Tibial artery (tissue), 4 donors: ENCODE results near the gene RALGPS1.

Source experiments
- DNase-seq, 2 donors: peaks; one replicate each; pipeline ENCODE4 v3.0.0-alpha.2; 2019
- H3K27ac ChIP-seq, 2 donors: fragments of 200-600 bp; sonication (generic) in 1 of 2; 1 replicate in 1 of 2; 2 replicates in 1 of 2; pipeline ENCODE4 v1.5.1; 2018 to 2019; ENCODE audit warnings: mild to moderate bottlenecking in 1 of 2
- H3K27me3 ChIP-seq, 2 donors: fragments of 200-600 bp; sonication (generic) in 1 of 2; one replicate each; pipeline versions ENCODE4 v1.5.1 to v1.6.0; 2016 to 2019
- H3K36me3 ChIP-seq, 3 donors: fragments of 200-600 bp; sonication (generic) in 2 of 3; one replicate each; pipeline ENCODE4 v1.5.1; 2016 to 2019; ENCODE audit warnings: mild to moderate bottlenecking in 2 of 3
- H3K4me1 ChIP-seq, 4 donors: fragments of 200-600 bp; sonication (generic) in 2 of 4; 1 replicate in 3 of 4; 2 replicates in 1 of 4; pipeline ENCODE4 v1.5.1; 2016 to 2019
- H3K4me3 ChIP-seq, 2 donors: fragments of 200-600 bp; sonication (generic) in 1 of 2; 1 replicate in 1 of 2; 2 replicates in 1 of 2; pipeline ENCODE4 v1.5.1; 2018 to 2019; ENCODE audit warnings: mild to moderate bottlenecking in 2 of 2
- H3K9me3 ChIP-seq, 3 donors: fragments of 200-600 bp; sonication (generic) in 1 of 3; one replicate each; pipeline ENCODE4 v1.5.1; 2016 to 2019
- intact Hi-C: fragments of 100-400 bp; cut with DNase I; formaldehyde crosslinking; loops from one replicate; pipeline ENCODE4 v1.15.0; 2023; ENCODE audit warnings: low total_unique reads
- TF ChIP-seq, protein P1 (sequence below), 2 experiments: fragments of 200-600 bp in 1 of 2; fragments of 450-650 bp in 1 of 2; IDR thresholded peaks; one replicate each; pipeline ENCODE4 v1.5.1; 2017 to 2019; ENCODE audit warnings: antibody characterized with exemption in 2 of 2, mild to moderate bottlenecking in 1 of 2, moderate library complexity in 1 of 2

The RALGPS1 gene

DNA sequence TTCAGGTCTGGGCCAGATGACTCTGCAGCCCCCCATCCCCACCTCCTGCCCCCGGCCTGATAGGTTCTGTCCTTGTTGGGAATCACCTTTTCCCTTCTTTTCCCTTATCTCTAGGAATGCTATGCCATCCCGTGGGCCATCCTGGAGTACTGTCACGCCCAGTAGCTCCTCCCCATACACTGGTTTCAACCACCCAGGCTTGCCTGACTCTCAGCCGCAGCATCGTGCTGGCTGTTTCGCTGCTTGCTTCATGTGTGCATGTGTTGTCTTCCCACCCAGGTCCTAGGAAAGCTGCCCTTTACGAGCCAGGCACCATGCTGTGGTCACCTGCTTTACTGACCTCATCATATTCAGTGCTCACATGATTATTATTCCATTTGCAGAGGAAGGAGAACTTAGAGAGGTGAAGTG is 136.0 kb downstream of the RALGPS1 start:
- peak in 1 of 2 donors; percentile 55 for DNase-seq
- H3K27me3 ChIP-seq = no peaks in the 10 kb centered on the region
- intact Hi-C loops = no loop called here
- no peaks in the 10 kb centered on the region for H3K9me3 ChIP-seq
- H3K36me3 ChIP-seq = no peaks in the 10 kb centered on the region
- H3K4me1 ChIP-seq = peaks cover 0 to 24% (median 16%) of the 10 kb centered on the region in 4 donors
- H3K27ac ChIP-seq = no peak overlapping the region
- TF ChIP-seq, protein P1, sequence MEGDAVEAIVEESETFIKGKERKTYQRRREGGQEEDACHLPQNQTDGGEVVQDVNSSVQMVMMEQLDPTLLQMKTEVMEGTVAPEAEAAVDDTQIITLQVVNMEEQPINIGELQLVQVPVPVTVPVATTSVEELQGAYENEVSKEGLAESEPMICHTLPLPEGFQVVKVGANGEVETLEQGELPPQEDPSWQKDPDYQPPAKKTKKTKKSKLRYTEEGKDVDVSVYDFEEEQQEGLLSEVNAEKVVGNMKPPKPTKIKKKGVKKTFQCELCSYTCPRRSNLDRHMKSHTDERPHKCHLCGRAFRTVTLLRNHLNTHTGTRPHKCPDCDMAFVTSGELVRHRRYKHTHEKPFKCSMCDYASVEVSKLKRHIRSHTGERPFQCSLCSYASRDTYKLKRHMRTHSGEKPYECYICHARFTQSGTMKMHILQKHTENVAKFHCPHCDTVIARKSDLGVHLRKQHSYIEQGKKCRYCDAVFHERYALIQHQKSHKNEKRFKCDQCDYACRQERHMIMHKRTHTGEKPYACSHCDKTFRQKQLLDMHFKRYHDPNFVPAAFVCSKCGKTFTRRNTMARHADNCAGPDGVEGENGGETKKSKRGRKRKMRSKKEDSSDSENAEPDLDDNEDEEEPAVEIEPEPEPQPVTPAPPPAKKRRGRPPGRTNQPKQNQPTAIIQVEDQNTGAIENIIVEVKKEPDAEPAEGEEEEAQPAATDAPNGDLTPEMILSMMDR (IDR thresholded peaks at IDR 0.05) = no peak
- H3K4me3 ChIP-seq = no peak overlapping the region

DNA sequence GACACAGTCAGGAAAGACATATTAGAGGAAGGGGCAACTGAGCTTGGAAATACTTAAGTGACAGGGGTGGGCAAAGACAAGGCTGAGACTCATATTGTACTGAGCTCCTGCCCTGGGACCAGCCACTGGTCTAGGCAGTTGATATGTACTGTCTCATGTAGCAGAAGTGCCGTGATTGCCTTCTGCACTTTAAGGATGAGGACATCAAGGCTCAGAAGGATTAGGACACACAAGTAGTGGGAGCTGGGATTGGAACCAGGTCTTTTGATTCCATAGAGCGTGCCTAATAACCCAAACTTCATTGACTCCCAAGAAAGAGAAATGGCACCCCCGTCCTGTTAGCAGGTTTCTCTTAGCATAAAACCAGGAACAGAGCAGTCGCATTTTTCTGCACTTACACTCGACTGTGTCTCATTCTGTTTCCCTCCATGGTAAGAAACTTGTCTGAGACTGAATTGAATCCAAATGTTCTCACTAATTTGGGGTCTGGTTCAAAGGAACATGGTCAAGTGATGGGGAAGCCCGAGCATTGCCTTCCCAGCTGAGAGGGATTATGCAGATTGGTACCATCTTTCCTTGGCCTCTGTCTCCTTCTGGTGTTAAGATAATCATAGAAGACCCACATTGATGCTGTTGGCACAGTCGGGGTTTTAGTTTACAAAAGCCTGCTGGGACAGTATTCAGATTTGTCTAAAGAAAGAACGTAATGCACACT is 137.5 kb downstream of the RALGPS1 start:
- Histone ChIP-seq H3K9me3 (no peaks in the 10 kb centered on the region), H3K27ac (no peak overlapping the region), H3K4me3 (no peak overlapping the region), H3K36me3 (no peaks in the 10 kb centered on the region), H3K4me1 (peaks cover 0 to 24% (median 16%) of the 10 kb centered on the region in 4 donors), H3K27me3 (no peaks in the 10 kb centered on the region)
- peak in 1 of 2 donors; percentile 10 for DNase-seq
- TF ChIP-seq, protein P1 (IDR thresholded peaks at IDR 0.05) = no peak
- intact Hi-C loops = no loop called here

DNA sequence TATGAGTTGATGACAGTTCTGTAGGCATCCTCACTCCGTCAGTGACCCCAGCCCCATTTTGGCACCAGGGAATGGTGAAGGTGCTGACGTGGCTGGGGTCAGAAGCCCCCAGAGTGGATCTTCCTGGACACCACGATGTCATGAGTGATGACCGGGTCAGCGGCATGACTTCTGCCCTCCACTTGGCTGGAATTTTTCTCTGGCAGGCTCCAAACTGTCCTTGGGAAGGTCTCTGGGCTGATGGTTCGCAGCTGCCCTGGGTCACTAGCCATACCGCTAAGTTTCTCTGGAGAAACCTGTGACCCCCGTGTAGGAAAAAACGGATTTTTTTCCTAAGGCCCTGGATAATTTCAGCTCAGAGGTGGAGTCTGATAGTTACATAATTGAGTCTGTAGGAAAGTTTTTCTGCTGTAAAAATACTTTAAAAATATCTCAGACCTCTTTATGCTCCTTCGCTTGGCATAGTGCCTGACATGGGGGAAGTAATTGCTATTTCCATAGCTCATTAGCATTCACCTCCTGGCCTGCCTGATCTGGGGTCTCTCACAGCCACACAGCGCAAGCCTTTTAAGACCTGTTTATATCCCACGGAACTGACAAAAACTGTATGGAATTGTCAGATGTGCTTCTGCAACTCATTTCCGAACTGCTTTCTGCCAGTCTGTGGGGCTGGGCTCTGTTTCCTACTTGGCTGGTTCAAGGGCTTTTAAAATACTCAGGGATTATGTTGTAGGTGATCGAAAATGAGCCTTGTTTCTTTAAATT is 138.7 kb downstream of the RALGPS1 start:
- DNase-seq = peak in 1 of 2 donors; percentile 60
- Histone ChIP-seq H3K4me1 (peaks cover 0 to 28% (median 16%) of the 10 kb centered on the region in 4 donors), H3K9me3 (no peaks in the 10 kb centered on the region), H3K27me3 (no peaks in the 10 kb centered on the region), H3K36me3 (no peaks in the 10 kb centered on the region), H3K27ac (peak overlapping the region; percentile 68 to 70), H3K4me3 (no peak overlapping the region)
- intact Hi-C loops = no loop called here
- TF ChIP-seq, protein P1 (IDR thresholded peaks at IDR 0.05) = no peak

DNA sequence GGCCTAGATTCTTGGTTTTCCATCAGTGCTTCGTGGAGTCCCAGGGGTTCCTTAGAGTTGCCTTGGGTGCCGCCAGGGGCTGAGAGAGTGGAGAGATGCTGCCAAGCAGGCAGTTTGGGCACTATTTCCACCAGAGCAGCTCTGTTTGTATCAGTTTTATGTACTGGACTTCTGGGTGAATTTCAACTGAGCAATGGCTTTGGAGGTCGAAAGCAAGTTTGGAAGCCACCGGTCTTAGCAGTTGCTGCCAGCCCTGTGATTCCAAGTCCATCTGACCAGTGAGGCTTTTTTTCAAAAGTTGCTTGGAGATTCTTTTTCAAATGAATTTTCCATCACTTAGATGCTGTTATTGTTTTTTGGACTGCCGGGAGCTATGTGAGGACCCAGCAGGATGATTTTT is 139.4 kb downstream of the RALGPS1 start:
- Histone ChIP-seq H3K9me3 (no peaks in the 10 kb centered on the region), H3K27me3 (no peaks in the 10 kb centered on the region), H3K36me3 (no peaks in the 10 kb centered on the region), H3K4me3 (no peak overlapping the region), H3K27ac (peak overlapping the region; percentile 68 to 70), H3K4me1 (peaks cover 0 to 31% (median 14%) of the 10 kb centered on the region in 4 donors)
- intact Hi-C loops = no loop called here
- TF ChIP-seq, protein P1 (IDR thresholded peaks at IDR 0.05) = no peak
- DNase-seq = peak; percentile 46 to 65

DNA sequence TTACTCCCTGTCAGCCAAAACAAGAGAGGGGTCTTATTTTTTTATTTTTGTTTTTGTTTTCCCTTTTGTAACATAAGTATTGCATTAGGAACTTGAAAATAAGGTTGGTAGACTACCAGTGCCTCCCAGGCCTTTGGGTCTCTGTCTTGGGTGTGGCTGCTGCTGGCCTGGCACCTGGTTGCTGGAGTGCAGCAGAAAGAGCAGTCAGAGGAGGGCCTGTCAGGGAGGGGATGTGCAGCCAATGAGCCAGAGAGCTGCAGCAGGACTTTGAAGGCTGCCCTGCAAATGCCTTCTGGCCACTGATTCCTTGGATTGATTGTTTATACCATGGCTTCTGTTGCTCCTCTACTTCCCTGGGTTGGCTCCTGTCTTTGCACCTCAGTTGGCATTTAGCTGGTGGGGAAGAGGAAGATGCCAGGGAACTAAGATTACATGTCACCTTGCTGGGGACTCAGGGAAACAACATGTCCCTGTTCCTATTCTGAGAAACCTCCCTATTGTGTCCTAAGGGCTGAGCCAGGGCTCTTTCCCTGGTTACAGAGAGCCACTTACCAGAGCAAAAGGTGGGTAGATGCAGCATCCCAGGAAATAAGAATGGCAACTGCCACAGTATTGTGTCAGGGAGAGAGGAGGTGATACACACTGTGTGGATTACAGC is 141.3 kb downstream of the RALGPS1 start:
- no peak overlapping the region for H3K27ac ChIP-seq
- H3K4me3 ChIP-seq = no peak overlapping the region
- TF ChIP-seq, protein P1 (IDR thresholded peaks at IDR 0.05) = no peak
- DNase-seq = no peak
- intact Hi-C loops = no loop called here
- no peaks in the 10 kb centered on the region for H3K27me3 ChIP-seq
- no peaks in the 10 kb centered on the region for H3K9me3 ChIP-seq
- peaks cover 0 to 44% (median 14%) of the 10 kb centered on the region in 4 donors for H3K4me1 ChIP-seq
- no peaks in the 10 kb centered on the region for H3K36me3 ChIP-seq
